Tibial artery (tissue), 4 donors: ENCODE measurements around the gene KCNK1.

Source experiments
- DNase-seq, 2 donors: peaks; one replicate each; pipeline ENCODE4 v3.0.0-alpha.2; 2019
- H3K27ac ChIP-seq, 2 donors: fragments of 200-600 bp; sonication (generic) in 1 of 2; 1 replicate in 1 of 2; 2 replicates in 1 of 2; pipeline ENCODE4 v1.5.1; 2018 to 2019; ENCODE audit warnings: mild to moderate bottlenecking in 1 of 2
- H3K27me3 ChIP-seq, 2 donors: fragments of 200-600 bp; sonication (generic) in 1 of 2; one replicate each; pipeline versions ENCODE4 v1.5.1 to v1.6.0; 2016 to 2019
- H3K36me3 ChIP-seq, 3 donors: fragments of 200-600 bp; sonication (generic) in 2 of 3; one replicate each; pipeline ENCODE4 v1.5.1; 2016 to 2019; ENCODE audit warnings: mild to moderate bottlenecking in 2 of 3
- H3K4me1 ChIP-seq, 4 donors: fragments of 200-600 bp; sonication (generic) in 2 of 4; 1 replicate in 3 of 4; 2 replicates in 1 of 4; pipeline ENCODE4 v1.5.1; 2016 to 2019
- H3K4me3 ChIP-seq, 2 donors: fragments of 200-600 bp; sonication (generic) in 1 of 2; 1 replicate in 1 of 2; 2 replicates in 1 of 2; pipeline ENCODE4 v1.5.1; 2018 to 2019; ENCODE audit warnings: mild to moderate bottlenecking in 2 of 2
- H3K9me3 ChIP-seq, 3 donors: fragments of 200-600 bp; sonication (generic) in 1 of 3; one replicate each; pipeline ENCODE4 v1.5.1; 2016 to 2019
- CTCF ChIP-seq, 2 experiments: fragments of 200-600 bp in 1 of 2; fragments of 450-650 bp in 1 of 2; IDR thresholded peaks; one replicate each; pipeline ENCODE4 v1.5.1; 2017 to 2019; ENCODE audit warnings: antibody characterized with exemption in 2 of 2, mild to moderate bottlenecking in 1 of 2, moderate library complexity in 1 of 2
- intact Hi-C: fragments of 100-400 bp; cut with DNase I; formaldehyde crosslinking; loops from one replicate; pipeline ENCODE4 v1.15.0; 2023; ENCODE audit warnings: low total_unique reads

KCNK1 gene

GRCh38 chr1:233570706-233571105, 43.2 kb upstream of the KCNK1 start:
- no peak for DNase-seq
- TF ChIP-seq CTCF (IDR thresholded peaks at IDR 0.05): no peak
- Histone ChIP-seq H3K9me3 (no peaks in the 10 kb centered on the region), H3K27ac (no peak overlapping the region), H3K36me3 (no peaks in the 10 kb centered on the region), H3K4me1 (no peaks in the 10 kb centered on the region), H3K4me3 (no peak overlapping the region), H3K27me3 (no peaks in the 10 kb centered on the region)
- intact Hi-C loops: no loop called here

- Histone ChIP-seq H3K27ac (no peak overlapping the region), H3K9me3 (no peaks in the 10 kb centered on the region), H3K4me1 (no peaks in the 10 kb centered on the region), H3K36me3 (no peaks in the 10 kb centered on the region), H3K4me3 (no peak overlapping the region), H3K27me3 (no peaks in the 10 kb centered on the region)
- DNase-seq: no peak
- intact Hi-C loops: no loop called here
- TF ChIP-seq CTCF (IDR thresholded peaks at IDR 0.05): no peak
These were observed 41.0 kb upstream of the KCNK1 start for GRCh38 chr1:233572896-233573295.

- H3K36me3 ChIP-seq: no peaks in the 10 kb centered on the region
- no peaks in the 10 kb centered on the region for H3K4me1 ChIP-seq
- H3K9me3 ChIP-seq: peaks cover 0 to 6% (median 0%) of the 10 kb centered on the region in 3 donors
- TF ChIP-seq CTCF (IDR thresholded peaks at IDR 0.05): no peak
- no peak overlapping the region for H3K4me3 ChIP-seq
- no peak for DNase-seq
- no peak overlapping the region for H3K27ac ChIP-seq
- intact Hi-C loops: no loop called here
- H3K27me3 ChIP-seq: no peaks in the 10 kb centered on the region
These were observed 38.5 kb upstream of the KCNK1 start for GRCh38 chr1:233575450-233575849.

GRCh38 chr1:233582439-233582838, 31.5 kb upstream of the KCNK1 start:
- Histone ChIP-seq H3K4me3 (no peak overlapping the region), H3K27ac (no peak overlapping the region), H3K36me3 (no peaks in the 10 kb centered on the region), H3K4me1 (no peaks in the 10 kb centered on the region), H3K9me3 (peaks cover 0 to 7% (median 6%) of the 10 kb centered on the region in 3 donors), H3K27me3 (no peaks in the 10 kb centered on the region)
- TF ChIP-seq CTCF (IDR thresholded peaks at IDR 0.05): no peak
- intact Hi-C loops: no loop called here
- no peak for DNase-seq

- Histone ChIP-seq H3K27ac (no peak overlapping the region), H3K4me3 (no peak overlapping the region), H3K36me3 (no peaks in the 10 kb centered on the region), H3K4me1 (peaks cover 0 to 4% (median 0%) of the 10 kb centered on the region in 4 donors), H3K27me3 (no peaks in the 10 kb centered on the region), H3K9me3 (peaks cover 0 to 7% (median 5%) of the 10 kb centered on the region in 3 donors)
- no peak for DNase-seq
- intact Hi-C loops: no loop called here
- no peak for TF ChIP-seq CTCF (IDR thresholded peaks at IDR 0.05)
These were observed 29.5 kb upstream of the KCNK1 start for GRCh38 chr1:233584376-233584775.

- DNase-seq: no peak
- Histone ChIP-seq H3K4me3 (no peak overlapping the region), H3K4me1 (peaks cover 0 to 4% (median 0%) of the 10 kb centered on the region in 4 donors), H3K36me3 (no peaks in the 10 kb centered on the region), H3K9me3 (peaks cover 0 to 7% (median 0%) of the 10 kb centered on the region in 3 donors), H3K27ac (no peak overlapping the region), H3K27me3 (no peaks in the 10 kb centered on the region)
- intact Hi-C loops: no loop called here
- no peak for TF ChIP-seq CTCF (IDR thresholded peaks at IDR 0.05)
These were observed 29.0 kb upstream of the KCNK1 start for GRCh38 chr1:233584931-233585330.
